Measurements from ENCODE around the gene CDIPT.

CDIPT gene

GRCh38 chr16:29814592-29814991, 48.4 kb downstream of the CDIPT start:
- TF ChIP-seq CTCF (IDR thresholded peaks at IDR 0.05; ENCODE audit: unreplicated experiment in 3 of 3), result no peak
- no peaks in the 10 kb centered on the region for H3K27me3 Mint-ChIP-seq (ENCODE audit: low read depth)
- no peaks in the 10 kb centered on the region for H3K9me3 Mint-ChIP-seq
- H3K36me3 Mint-ChIP-seq (ENCODE audit: low read depth), result peaks cover 24% of the 10 kb centered on the region
- H3K27ac Mint-ChIP-seq, result peak overlapping the region; percentile 94 to 97 (median 94)
- H3K4me1 Mint-ChIP-seq, result peaks cover 57% of the 10 kb centered on the region
- peak overlapping the region; percentile 93 to 96 (median 94) for H3K4me3 Mint-ChIP-seq

- peaks cover 18% of the 10 kb centered on the region for H3K36me3 Mint-ChIP-seq (ENCODE audit: low read depth)
- H3K27me3 Mint-ChIP-seq (ENCODE audit: low read depth), result no peaks in the 10 kb centered on the region
- H3K27ac Mint-ChIP-seq, result peak overlapping the region; percentile 78 to 94 (median 94)
- H3K4me1 Mint-ChIP-seq, result peaks cover 53% of the 10 kb centered on the region
- no peaks in the 10 kb centered on the region for H3K9me3 Mint-ChIP-seq
- peak overlapping the region; percentile 93 to 96 (median 94) for H3K4me3 Mint-ChIP-seq
- TF ChIP-seq CTCF (IDR thresholded peaks at IDR 0.05; ENCODE audit: unreplicated experiment in 3 of 3), result no peak
These were observed 49.1 kb downstream of the CDIPT start for GRCh38 chr16:29813644-29814562.

- TF ChIP-seq CTCF (IDR thresholded peaks at IDR 0.05; ENCODE audit: unreplicated experiment in 3 of 3), result no peak
- Mint-ChIP-seq H3K27ac (peak overlapping the region; percentile 90 to 99 (median 94)), H3K4me3 (peak overlapping the region; percentile 86 to 96 (median 94)), H3K9me3 (no peaks in the 10 kb centered on the region), H3K4me1 (peaks cover 54% of the 10 kb centered on the region), H3K27me3 (ENCODE audit: low read depth) (no peaks in the 10 kb centered on the region), H3K36me3 (ENCODE audit: low read depth) (peaks cover 16% of the 10 kb centered on the region)
These were observed 50.0 kb downstream of the CDIPT start for GRCh38 chr16:29812754-29813643.

- H3K36me3 Mint-ChIP-seq (ENCODE audit: low read depth), result peaks cover 14% of the 10 kb centered on the region
- H3K27me3 Mint-ChIP-seq (ENCODE audit: low read depth), result no peaks in the 10 kb centered on the region
- H3K9me3 Mint-ChIP-seq, result no peaks in the 10 kb centered on the region
- H3K4me1 Mint-ChIP-seq, result peaks cover 55% of the 10 kb centered on the region
- H3K4me3 Mint-ChIP-seq, result peak within 1 kb of the TSS; percentile 86 to 95 (median 94)
- peak within 1 kb of the TSS; percentile 90 to 99 (median 94) for H3K27ac Mint-ChIP-seq
- TF ChIP-seq CTCF (IDR thresholded peaks at IDR 0.05; ENCODE audit: unreplicated experiment in 3 of 3), result no peak
These were observed 50.9 kb downstream of the CDIPT start, which contains the start of gene PRRT2 for GRCh38 chr16:29811896-29812665. PRRT2 (plus strand) TSS chr16:29812193; CDS start chr16:29813055, 862 bp downstream.

GRCh38 chr16:29811170-29811895, 51.7 kb downstream of the CDIPT start:
- Mint-ChIP-seq H3K27ac (peak overlapping the region; percentile 90 to 99 (median 91)), H3K36me3 (ENCODE audit: low read depth) (peaks cover 10% of the 10 kb centered on the region), H3K27me3 (ENCODE audit: low read depth) (no peaks in the 10 kb centered on the region), H3K4me3 (peak overlapping the region; percentile 86 to 95 (median 94)), H3K4me1 (peaks cover 49% of the 10 kb centered on the region), H3K9me3 (no peaks in the 10 kb centered on the region)
- TF ChIP-seq CTCF (IDR thresholded peaks at IDR 0.05; ENCODE audit: unreplicated experiment in 3 of 3), result no peak
